CD4-positive, alpha-beta T cell treated with Interleukin-4 for 1 hour (primary cell): Measurements from ENCODE around the gene SSR1.
"Not testable (repeated sequence)": the region's sequence is repeated elsewhere in the genome, so short reads cannot be mapped to it uniquely, and the experiment has no call there.

Experiments used
- DNase-seq, 2 donors: peaks; one replicate each; pipeline ENCODE4 v3.0.0-alpha.2; 2020 to 2022

The SSR1 gene

GRCh38 chr6:7274525-7274924, 38.5 kb downstream of the SSR1 start:
- DNase-seq = not testable (repeated sequence)

GRCh38 chr6:7273709-7274108, 39.3 kb downstream of the SSR1 start:
- no peak for DNase-seq

- DNase-seq = no peak
Measured at GRCh38 chr6:7271205-7271534, 41.8 kb downstream of the SSR1 start.

- DNase-seq = no peak
Measured at GRCh38 chr6:7270320-7271204, 42.4 kb downstream of the SSR1 start.

GRCh38 chr6:7269816-7270215, 43.2 kb downstream of the SSR1 start:
- no peak for DNase-seq

- no peak for DNase-seq
Measured at GRCh38 chr6:7268816-7269555, 44.0 kb downstream of the SSR1 start.

GRCh38 chr6:7268362-7268761, 44.6 kb downstream of the SSR1 start:
- no peak for DNase-seq

- DNase-seq = peak in 1 of 2 donors; percentile 27
Measured at GRCh38 chr6:7267466-7268091, 45.4 kb downstream of the SSR1 start.

GRCh38 chr6:7267071-7267465, 45.9 kb downstream of the SSR1 start:
- DNase-seq = no peak

- not testable (repeated sequence) for DNase-seq
Measured at GRCh38 chr6:7265385-7265726, 47.6 kb downstream of the SSR1 start.

- no peak for DNase-seq
Measured at GRCh38 chr6:7264686-7265384, 48.2 kb downstream of the SSR1 start.

GRCh38 chr6:7264041-7264440, 49.0 kb downstream of the SSR1 start:
- no peak for DNase-seq

GRCh38 chr6:7263519-7263805, 49.5 kb downstream of the SSR1 start:
- not testable (repeated sequence) for DNase-seq

GRCh38 chr6:7262746-7263518, 50.1 kb downstream of the SSR1 start:
- DNase-seq = no peak

- peak in 1 of 2 donors; percentile 17 for DNase-seq
Measured at GRCh38 chr6:7261852-7262461, 51.0 kb downstream of the SSR1 start.

GRCh38 chr6:7261032-7261841, 51.8 kb downstream of the SSR1 start:
- peak; percentile 36 to 77 for DNase-seq

- no peak for DNase-seq
Measured at GRCh38 chr6:7260291-7261031, 52.5 kb downstream of the SSR1 start.

- no peak for DNase-seq
Measured at GRCh38 chr6:7258231-7258763, 54.7 kb downstream of the SSR1 start.

- DNase-seq = no peak
Measured at GRCh38 chr6:7257521-7258230, 55.3 kb downstream of the SSR1 start.

GRCh38 chr6:7256785-7257184, 56.2 kb downstream of the SSR1 start:
- no peak for DNase-seq
